HepG2 (cell line): ENCODE measurements around the gene YTHDF1. TPM values are rescaled to one million over a fixed set of nuclear protein-coding genes. Genes with fewer than 3 reads are reported as not detected.

Experiments
- ATAC-seq: fragments of 200-7000 bp; cut with Tn5 transposase; 3 replicates; pipeline ENCODE4 v1.9.1; 2020; ENCODE audit warnings: mild to moderate bottlenecking, moderate library complexity
- BruUV-seq: library from RNA; stranded (reverse); fragments of 400-500 nt; replicated peaks from 2 replicates; lab custom pipeline; 2021; lab: Mats Ljungman, UMichigan
- CTCF ChIA-PET: fragments of 300-600 bp; formaldehyde crosslinking; extraction: SDS; loops from one replicate; lab custom pipeline; 2021; ENCODE audit warnings: low total read pairs, inconsistent platforms, low intra/inter-chr PET ratio; lab: Yijun Ruan, JAX
- POLR2A ChIA-PET: fragments of 350-600 bp; sonication (Branson Sonifier 250); formaldehyde crosslinking; loops from one replicate; lab custom pipeline; 2020; ENCODE audit warnings: antibody characterized with exemption, inconsistent platforms; lab: Yijun Ruan, JAX
- DNase-seq: peaks from one replicate; pipeline ENCODE4 v3.0.0-alpha.2; 2015; ENCODE audit warnings: low spot score
- FAIRE-seq: peaks from 3 replicates; lab custom pipeline; 2011; peaks lifted over from hg19 to GRCh38; lab: Jason Lieb, UNC
- H2AFZ ChIP-seq: one replicate; pipeline ENCODE4 v1.6.1; 2011; ENCODE audit warnings: low read length, inconsistent platforms
- H3K27ac ChIP-seq: fragments of 300-600 bp; 3 replicates; pipeline ENCODE4 v1.8.0; 2011; ENCODE audit warnings: mixed run types, mild to moderate bottlenecking, mixed read lengths, low read length, inconsistent platforms; ENCODE audit not compliant: insufficient read depth; ENCODE audit errors: extremely low read length
- H3K27me3 ChIP-seq, 2 experiments: fragments of 200-600 bp in 1 of 2; 2 replicates in 1 of 2; 3 replicates in 1 of 2; pipeline versions ENCODE4 v1.6.0 to v1.8.0; 2011; ENCODE audit warnings: low read length in 2 of 2, mild to moderate bottlenecking in 2 of 2, moderate library complexity in 2 of 2, inconsistent platforms in 1 of 2; ENCODE audit not compliant: insufficient read depth in 2 of 2, control insufficient read depth in 1 of 2
- H3K36me3 ChIP-seq, 2 experiments: fragments of 200-600 bp in 1 of 2; replicated peaks in 1 of 2; 2 replicates in 1 of 2; 3 replicates in 1 of 2; pipeline versions ENCODE4 v1.5.1 to v1.8.0; 2011; ENCODE audit warnings: low read length in 2 of 2, inconsistent platforms in 1 of 2; ENCODE audit not compliant: insufficient read depth in 2 of 2, control insufficient read depth in 1 of 2
- H3K4me1 ChIP-seq: 2 replicates; pipeline ENCODE4 v1.5.1; 2012; ENCODE audit warnings: low read length, inconsistent platforms; ENCODE audit not compliant: insufficient read depth
- H3K4me2 ChIP-seq: 2 replicates; pipeline ENCODE4 v1.6.0; 2011; ENCODE audit warnings: low read depth, low read length, inconsistent platforms
- H3K4me3 ChIP-seq, 3 experiments: fragments of 200-600 bp in 1 of 3; sonication (generic), shearing (Covaris generic) in 1 of 3; replicated peaks in 1 of 3; 2 replicates each; pipeline ENCODE4 v1.5.1; 2011 to 2016; ENCODE audit warnings: low read length in 3 of 3, inconsistent platforms in 2 of 3, low read depth in 2 of 3, mild to moderate bottlenecking in 2 of 3, control low read depth in 1 of 3, mixed read lengths in 1 of 3; ENCODE audit not compliant: insufficient read depth in 1 of 3
- H3K79me2 ChIP-seq: one replicate; pipeline ENCODE4 v1.6.1; 2011; ENCODE audit warnings: low read length, inconsistent platforms; ENCODE audit not compliant: insufficient read depth
- H3K9ac ChIP-seq: 2 replicates; pipeline ENCODE4 v1.6.0; 2011; ENCODE audit warnings: mild to moderate bottlenecking, low read depth, low read length, inconsistent platforms; ENCODE audit not compliant: insufficient read depth
- H3K9me3 ChIP-seq: 2 replicates; pipeline ENCODE4 v1.5.1; 2012; ENCODE audit warnings: mild to moderate bottlenecking, low read length
- H4K20me1 ChIP-seq: 2 replicates; pipeline ENCODE4 v1.6.0; 2011; ENCODE audit warnings: inconsistent platforms, mild to moderate bottlenecking, low read length, moderate library complexity; ENCODE audit not compliant: insufficient read depth
- FOXA3 ChIP-seq: IDR thresholded peaks from 2 replicates; pipeline ENCODE4 v1.6.1; 2016; ENCODE audit warnings: missing genetic modification reagents, missing compliant biosample characterization
- FOXK1 ChIP-seq: sonication (generic); formaldehyde crosslinking; IDR thresholded peaks from 2 replicates; pipeline ENCODE4 v1.4.0; 2020; ENCODE audit warnings: low read depth, missing genetic modification reagents, borderline replicate concordance
- HNRNPLL ChIP-seq: fragments of 200-400 bp; formaldehyde crosslinking; IDR thresholded peaks from 2 replicates; pipeline ENCODE4 v1.6.1; 2017; ENCODE audit warnings: mild to moderate bottlenecking, low read depth, low read length; ENCODE audit not compliant: poor library complexity, severe bottlenecking
- NFKB2 ChIP-seq: sonication (generic); formaldehyde crosslinking; IDR thresholded peaks from 2 replicates; pipeline ENCODE4 v1.4.0; 2020; ENCODE audit warnings: missing genetic modification reagents, borderline replicate concordance
- ZNF101 ChIP-seq: sonication (generic); formaldehyde crosslinking; IDR thresholded peaks from 2 replicates; pipeline ENCODE4 v1.4.0; 2020; ENCODE audit warnings: mild to moderate bottlenecking, low read depth, missing genetic modification reagents, borderline replicate concordance
- ZNF629 ChIP-seq: sonication (generic); formaldehyde crosslinking; conservative IDR thresholded peaks from 2 replicates; pipeline ENCODE4 v1.5.0; 2020; ENCODE audit warnings: missing genetic modification reagents
- ZNF749 ChIP-seq: sonication (generic); formaldehyde crosslinking; IDR thresholded peaks from 2 replicates; pipeline ENCODE4 v1.8.0; 2022; ENCODE audit warnings: mild to moderate bottlenecking, missing genetic modification reagents, moderate library complexity, borderline replicate concordance
- WGBS: methylation state at CpG from one replicate; pipeline ENCODE4 v1.1.6; 2017; ENCODE audit warnings: low lambda C conversion rate; 5-methylcytosine and 5-hydroxymethylcytosine counted together
- in situ Hi-C: cut with HindIII; loops from 2 replicates; pipeline ENCODE4 v1.10.0; 2017; ENCODE audit warnings: low pct_unique_long_range_greater_than_20kb; ENCODE audit not compliant: extremely low pct_ligation_motif_present
- intact Hi-C: fragments of 100-400 bp; cut with micrococcal nuclease; formaldehyde crosslinking; loops from one replicate; pipeline ENCODE4 v1.10.0; 2022; ENCODE audit not compliant: unreplicated experiment
- polyA plus RNA-seq, 8 experiments: library from polyadenylated mRNA; depleted of rRNA in 3 of 8; stranded (reverse) in 7 of 8; unstranded in 1 of 8; fragments of >200 nt; fragmentation: Illumina TruSeq in 4 of 8; extraction: Trizol in 4 of 8; gene quantifications; 2 replicates each; pipeline versions ENCODE4 v1.2.1 to v1.2.3, GENCODE V29; 2011 to 2016; ENCODE audit warnings: low read depth in 4 of 8, missing spikeins in 1 of 8, mixed read lengths in 1 of 8; ENCODE audit not compliant: insufficient read depth in 1 of 8
- total RNA-seq, 5 experiments: library from RNA; depleted of rRNA; stranded (reverse); fragments of >200 nt; fragmentation: Illumina TruSeq; extraction: Trizol; gene quantifications; 2 replicates each; pipeline ENCODE4 v1.2.3, GENCODE V29; 2016; ENCODE audit warnings: low read depth in 1 of 5
- TF ChIP-seq, protein P1 (sequence below): sonication (generic); formaldehyde crosslinking; conservative IDR thresholded peaks from 2 replicates; pipeline ENCODE4 v1.5.0; 2020; ENCODE audit warnings: missing genetic modification reagents
- TF ChIP-seq, protein P2 (sequence below): sonication (generic); formaldehyde crosslinking; IDR thresholded peaks from 2 replicates; pipeline ENCODE4 v1.9.0; 2022; ENCODE audit warnings: missing genetic modification reagents, mild to moderate bottlenecking, borderline replicate concordance

YTHDF1 gene
- total and polyA plus RNA-seq, 2 of the 13 experiments (the other 11 are each of a cell fraction or from before 2014, with no cell fraction given) = 34.5 to 37.7 TPM

DNA sequence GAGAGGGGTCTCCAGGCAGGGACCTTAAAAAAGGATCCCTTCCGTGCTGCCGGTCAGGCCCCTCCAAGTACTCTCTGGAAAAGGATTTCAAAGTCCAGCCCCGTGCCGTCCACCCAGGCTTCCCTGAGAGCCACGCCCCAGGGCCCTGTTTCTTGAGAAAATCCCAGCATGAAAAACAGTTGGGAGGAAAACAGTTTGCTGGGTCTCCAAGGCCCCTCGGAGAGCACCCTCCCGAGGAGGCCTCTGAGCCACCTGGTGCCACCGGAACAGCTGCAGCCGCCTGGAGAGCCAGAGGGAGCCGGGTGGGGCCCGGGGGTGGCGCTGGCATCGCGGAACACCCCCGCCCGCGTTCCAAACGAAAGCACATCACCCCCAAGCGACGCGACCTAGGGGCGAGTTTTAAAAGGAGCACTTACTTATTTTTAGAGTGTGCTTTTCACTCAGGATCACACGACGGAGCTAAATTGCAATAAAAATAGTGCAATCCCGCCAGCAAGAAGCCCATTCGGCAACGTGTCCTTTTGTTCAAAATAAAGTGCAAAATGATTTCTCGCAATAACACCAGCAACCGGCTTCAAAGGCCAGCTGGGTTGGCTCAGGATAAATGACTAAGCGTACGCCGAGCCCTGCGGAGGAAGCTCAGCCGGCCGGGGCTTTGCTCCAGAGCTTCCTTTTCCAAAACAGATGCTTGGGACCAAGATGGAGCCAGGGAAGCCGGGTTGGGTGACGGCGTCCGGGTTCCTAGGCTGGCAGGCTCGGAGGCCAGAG, 64.2 kb downstream of the YTHDF1 start (continued):
- TF ChIP-seq ZNF629 (CRISPR knock-in tag) = no peak
- TF ChIP-seq HNRNPLL = no peak
- TF ChIP-seq, protein P1, sequence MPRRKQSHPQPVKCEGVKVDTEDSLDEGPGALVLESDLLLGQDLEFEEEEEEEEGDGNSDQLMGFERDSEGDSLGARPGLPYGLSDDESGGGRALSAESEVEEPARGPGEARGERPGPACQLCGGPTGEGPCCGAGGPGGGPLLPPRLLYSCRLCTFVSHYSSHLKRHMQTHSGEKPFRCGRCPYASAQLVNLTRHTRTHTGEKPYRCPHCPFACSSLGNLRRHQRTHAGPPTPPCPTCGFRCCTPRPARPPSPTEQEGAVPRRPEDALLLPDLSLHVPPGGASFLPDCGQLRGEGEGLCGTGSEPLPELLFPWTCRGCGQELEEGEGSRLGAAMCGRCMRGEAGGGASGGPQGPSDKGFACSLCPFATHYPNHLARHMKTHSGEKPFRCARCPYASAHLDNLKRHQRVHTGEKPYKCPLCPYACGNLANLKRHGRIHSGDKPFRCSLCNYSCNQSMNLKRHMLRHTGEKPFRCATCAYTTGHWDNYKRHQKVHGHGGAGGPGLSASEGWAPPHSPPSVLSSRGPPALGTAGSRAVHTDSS = no peak
- no peak for TF ChIP-seq ZNF101 (CRISPR knock-in tag)
- TF ChIP-seq FOXK1 (CRISPR knock-in tag) = no peak
- TF ChIP-seq ZNF749 (CRISPR knock-in tag) = no peak
- no peak for TF ChIP-seq NFKB2 (CRISPR knock-in tag)
- TF ChIP-seq FOXA3 (CRISPR knock-in tag) = no peak

DNA sequence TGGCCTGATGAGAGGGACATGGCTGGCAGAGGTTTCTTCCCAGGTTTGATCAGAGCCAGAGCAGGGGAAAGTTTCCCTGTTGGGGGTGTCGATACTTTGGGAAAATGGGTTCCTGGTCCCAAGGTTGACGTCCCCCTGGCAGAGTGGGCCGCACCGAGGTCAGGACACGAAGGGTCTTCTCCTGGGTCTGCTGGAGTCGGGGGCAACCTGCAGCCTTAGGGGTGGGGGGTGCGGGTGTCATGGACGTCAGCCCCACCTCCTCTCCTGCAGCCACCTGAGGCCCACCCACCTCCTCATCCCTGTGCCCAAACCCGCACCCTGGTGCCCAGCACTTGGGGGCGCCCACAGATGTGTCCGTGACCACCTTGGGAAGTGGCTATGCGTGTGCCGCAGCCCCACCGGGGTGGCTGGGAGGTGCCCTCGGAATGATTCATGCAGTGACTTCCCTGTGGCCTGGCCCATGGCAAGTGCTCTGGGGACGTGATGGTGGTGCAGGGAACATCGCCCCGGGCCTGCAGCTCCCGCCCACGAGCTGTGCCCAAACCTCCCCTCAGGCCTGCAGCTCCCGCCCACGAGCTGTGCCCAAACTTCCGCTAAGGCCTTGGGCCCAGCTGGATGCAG, 64.9 kb downstream of the YTHDF1 start:
- POLR2A ChIA-PET = no interaction called here
- DNase-seq = no peak
- Histone ChIP-seq H3K27me3 (peaks cover 24 to 81% of the 10 kb centered on the region in 2 experiments), H3K27ac (no peak overlapping the region), H3K36me3 (no peaks in the 10 kb centered on the region), H3K9ac (no peak overlapping the region), H3K4me3 (no peak overlapping the region), H3K79me2 (no peaks in the 10 kb centered on the region), H4K20me1 (peaks cover 2% of the 10 kb centered on the region; the same call in 1 of the 2 replicates), H3K9me3 (peaks cover 20% of the 10 kb centered on the region), H2AFZ (no peak overlapping the region), H3K4me1 (no peaks in the 10 kb centered on the region), H3K4me2 (no peak overlapping the region)
- BruUV-seq = no TSS peak
- ATAC-seq = no peak
- WGBS = 33% methylated on average over 16 of the region's 23 CpGs
- CTCF ChIA-PET = no interaction called here
- in situ Hi-C loops = no loop called here
- FAIRE-seq = no peak
- intact Hi-C loops = no loop called here
- TF ChIP-seq, protein P2, sequence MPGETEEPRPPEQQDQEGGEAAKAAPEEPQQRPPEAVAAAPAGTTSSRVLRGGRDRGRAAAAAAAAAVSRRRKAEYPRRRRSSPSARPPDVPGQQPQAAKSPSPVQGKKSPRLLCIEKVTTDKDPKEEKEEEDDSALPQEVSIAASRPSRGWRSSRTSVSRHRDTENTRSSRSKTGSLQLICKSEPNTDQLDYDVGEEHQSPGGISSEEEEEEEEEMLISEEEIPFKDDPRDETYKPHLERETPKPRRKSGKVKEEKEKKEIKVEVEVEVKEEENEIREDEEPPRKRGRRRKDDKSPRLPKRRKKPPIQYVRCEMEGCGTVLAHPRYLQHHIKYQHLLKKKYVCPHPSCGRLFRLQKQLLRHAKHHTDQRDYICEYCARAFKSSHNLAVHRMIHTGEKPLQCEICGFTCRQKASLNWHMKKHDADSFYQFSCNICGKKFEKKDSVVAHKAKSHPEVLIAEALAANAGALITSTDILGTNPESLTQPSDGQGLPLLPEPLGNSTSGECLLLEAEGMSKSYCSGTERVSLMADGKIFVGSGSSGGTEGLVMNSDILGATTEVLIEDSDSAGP (CRISPR knock-in tag) = peak; percentile 18; the same call in 1 of the 2 replicates
